Common myeloid progenitor, CD34-positive (primary cell): Measurements from ENCODE around the gene KLHL13.

Source experiments
- CTCF ChIA-PET: fragments of 350-600 bp; sonication (Branson Sonifier 250); formaldehyde crosslinking; loops from one replicate; lab custom pipeline; 2021; ENCODE audit warnings: antibody characterized with exemption; lab: Charles Lee
- POLR2A ChIA-PET: fragments of 350-600 bp; sonication (Branson Sonifier 250); formaldehyde crosslinking; loops from one replicate; lab custom pipeline; 2021; ENCODE audit warnings: antibody characterized with exemption; lab: Charles Lee
- DNase-seq, 3 donors: peaks; one replicate each; pipeline versions ENCODE4 v3.0.0 to v3.0.0-alpha.2; 2013
- H3K27ac ChIP-seq, 2 experiments: 1 replicate in 1 of 2; 2 replicates in 1 of 2; pipeline ENCODE4 v1.7.0; 2013; ENCODE audit warnings: inconsistent platforms in 2 of 2, low read length in 2 of 2, mild to moderate bottlenecking in 2 of 2, low read depth in 1 of 2, moderate library complexity in 1 of 2; ENCODE audit not compliant: severe bottlenecking in 2 of 2, insufficient read depth in 1 of 2, poor library complexity in 1 of 2
- H3K27me3 ChIP-seq, 5 experiments: replicated peaks in 2 of 5; 1 replicate in 3 of 5; 2 replicates in 2 of 5; pipeline versions ENCODE4 v1.6.1 to v1.7.0; 2013; ENCODE audit warnings: low read length in 4 of 5, mild to moderate bottlenecking in 2 of 5, moderate library complexity in 2 of 5, inconsistent platforms in 1 of 5; ENCODE audit not compliant: insufficient read depth in 5 of 5, control insufficient read depth in 4 of 5
- H3K36me3 ChIP-seq, 4 experiments: 1 replicate in 2 of 4; 2 replicates in 2 of 4; pipeline versions ENCODE4 v1.6.1 to v1.7.0; 2013; ENCODE audit warnings: low read length in 3 of 4, control low read depth in 1 of 4, mild to moderate bottlenecking in 1 of 4; ENCODE audit not compliant: control insufficient read depth in 4 of 4, insufficient read depth in 4 of 4
- H3K4me1 ChIP-seq, 4 experiments: 1 replicate in 3 of 4; 2 replicates in 1 of 4; pipeline versions ENCODE4 v1.6.1 to v1.7.1; 2013; ENCODE audit warnings: low read length in 3 of 4, mild to moderate bottlenecking in 3 of 4, control low read depth in 1 of 4, inconsistent platforms in 1 of 4, moderate library complexity in 1 of 4; ENCODE audit not compliant: control insufficient read depth in 4 of 4, insufficient read depth in 4 of 4; ENCODE audit errors: control extremely low read depth in 1 of 4
- H3K4me3 ChIP-seq, 7 experiments: 1 replicate in 4 of 7; 2 replicates in 3 of 7; pipeline versions ENCODE4 v1.5.1 to v1.7.0; 2013; ENCODE audit warnings: mild to moderate bottlenecking in 7 of 7, low read length in 6 of 7, moderate library complexity in 6 of 7, inconsistent platforms in 2 of 7, low read depth in 2 of 7, control low read depth in 1 of 7; ENCODE audit not compliant: insufficient read depth in 4 of 7, control insufficient read depth in 1 of 7; ENCODE audit errors: extremely low read depth in 1 of 7
- H3K9me3 ChIP-seq, 5 experiments: 1 replicate in 4 of 5; 2 replicates in 1 of 5; pipeline versions ENCODE4 v1.6.1 to v1.7.1; 2013; ENCODE audit warnings: low read length in 4 of 5, mild to moderate bottlenecking in 2 of 5, inconsistent platforms in 1 of 5, low read depth in 1 of 5, moderate library complexity in 1 of 5; ENCODE audit not compliant: control insufficient read depth in 4 of 5, insufficient read depth in 2 of 5; ENCODE audit errors: control extremely low read depth in 1 of 5
- WGBS: methylation state at CpG from one replicate; pipeline ENCODE4 v1.1.5; 2013; ENCODE audit not compliant: insufficient coverage; 5-methylcytosine and 5-hydroxymethylcytosine counted together

KLHL13 gene

DNA sequence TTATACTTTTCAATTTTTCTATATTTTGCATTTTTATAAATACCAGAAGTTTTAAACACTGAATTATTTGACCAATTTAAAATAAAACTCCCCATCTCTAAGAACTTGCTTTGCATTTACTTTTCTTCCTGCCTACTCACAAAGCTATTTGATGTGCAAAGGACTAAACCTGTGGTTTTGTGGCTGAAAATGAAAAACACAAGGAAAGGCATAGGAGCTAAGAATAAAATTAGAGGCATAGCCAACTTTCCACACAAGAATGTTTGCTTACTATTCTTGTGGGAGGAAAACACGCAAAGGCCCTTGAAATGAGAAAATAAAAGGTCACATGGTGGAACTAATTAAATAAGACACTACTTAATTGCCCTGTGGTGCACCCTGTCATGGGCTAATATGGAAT is 221.2 kb downstream of the KLHL13 start:
- H3K27me3 ChIP-seq = no peaks in the 10 kb centered on the region
- H3K27ac ChIP-seq = no peak overlapping the region
- H3K4me1 ChIP-seq = peaks cover 0 to 3% (median 0%) of the 10 kb centered on the region in 4 experiments
- ChIA-PET POLR2A (no interaction called here), CTCF (no interaction called here)
- H3K36me3 ChIP-seq = no peaks in the 10 kb centered on the region
- H3K4me3 ChIP-seq = no peak overlapping the region
- H3K9me3 ChIP-seq = no peaks in the 10 kb centered on the region
- no peak for DNase-seq
- WGBS = no CpG with 5 or more reads among the region's 1 CpG

DNA sequence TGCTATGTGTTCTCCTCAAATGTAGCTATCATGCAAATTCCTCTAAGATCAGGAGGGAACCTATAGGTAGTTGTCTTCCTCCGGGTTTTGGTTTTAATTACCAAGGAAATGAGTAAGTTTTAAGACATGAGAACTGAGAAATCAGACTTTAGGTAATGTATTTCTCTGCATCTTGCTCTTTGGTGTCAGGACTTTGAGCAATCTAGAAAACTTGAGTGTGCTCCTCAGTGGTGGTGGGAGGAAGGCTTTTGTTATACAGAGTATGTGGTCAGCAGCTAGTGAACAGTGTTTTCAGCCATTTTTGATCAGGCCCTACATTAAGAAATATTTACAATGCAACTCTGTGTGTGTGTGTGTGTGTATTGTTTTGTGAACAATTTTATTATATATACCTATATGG is 224.1 kb downstream of the KLHL13 start:
- Histone ChIP-seq H3K4me1 (no peaks in the 10 kb centered on the region), H3K27ac (no peak overlapping the region), H3K9me3 (no peaks in the 10 kb centered on the region), H3K36me3 (no peaks in the 10 kb centered on the region), H3K27me3 (no peaks in the 10 kb centered on the region), H3K4me3 (no peak overlapping the region)
- POLR2A ChIA-PET = no interaction called here
- CTCF ChIA-PET = no interaction called here
- WGBS = no CpG with 5 or more reads among the region's 1 CpG
- DNase-seq = no peak

DNA sequence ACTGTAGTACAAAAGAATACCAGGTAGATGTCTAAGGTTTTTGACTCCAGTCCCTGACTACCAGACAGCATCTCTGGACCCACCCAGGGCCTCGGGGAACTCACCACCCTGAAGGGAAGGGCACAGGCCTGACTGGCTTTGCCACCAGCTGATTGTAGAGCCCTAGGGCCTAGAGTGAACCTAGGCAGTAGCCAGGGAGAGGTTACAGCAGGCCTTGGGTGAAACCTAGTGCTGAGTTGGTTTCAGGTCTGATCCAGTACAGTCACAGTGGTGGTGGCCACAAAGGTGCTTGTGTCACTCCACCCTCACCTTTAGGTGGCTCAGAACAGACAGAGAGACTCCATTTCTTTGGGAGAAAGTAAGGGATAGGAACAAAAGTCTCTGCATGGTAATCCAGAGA is 244.8 kb downstream of the KLHL13 start:
- Histone ChIP-seq H3K9me3 (no peaks in the 10 kb centered on the region), H3K27ac (no peak overlapping the region), H3K27me3 (no peaks in the 10 kb centered on the region), H3K4me1 (no peaks in the 10 kb centered on the region), H3K36me3 (no peaks in the 10 kb centered on the region), H3K4me3 (no peak overlapping the region)
- DNase-seq = no peak
- ChIA-PET POLR2A (no interaction called here), CTCF (no interaction called here)
- 75% methylated on average over 1 of the region's 1 CpG for WGBS

- H3K27ac ChIP-seq = no peak overlapping the region
- ChIA-PET CTCF (no interaction called here), POLR2A (no interaction called here)
- H3K9me3 ChIP-seq = no peaks in the 10 kb centered on the region
- H3K27me3 ChIP-seq = no peaks in the 10 kb centered on the region
- no peaks in the 10 kb centered on the region for H3K36me3 ChIP-seq
- no CpG with 5 or more reads among the region's 1 CpG for WGBS
- H3K4me1 ChIP-seq = no peaks in the 10 kb centered on the region
- DNase-seq = no peak
- no peak overlapping the region for H3K4me3 ChIP-seq
Measured at GRCh38 chrX:117860517-117860916, 256.1 kb downstream of the KLHL13 start.

GRCh38 chrX:117854806-117855205 is 261.8 kb downstream of the KLHL13 start:
- WGBS = no CpG with 5 or more reads among the region's 2 CpGs
- DNase-seq = no peak
- Histone ChIP-seq H3K36me3 (no peaks in the 10 kb centered on the region), H3K27me3 (no peaks in the 10 kb centered on the region), H3K4me1 (no peaks in the 10 kb centered on the region), H3K4me3 (no peak overlapping the region), H3K27ac (no peak overlapping the region), H3K9me3 (no peaks in the 10 kb centered on the region)
- ChIA-PET POLR2A (no interaction called here), CTCF (no interaction called here)

- Histone ChIP-seq H3K9me3 (no peaks in the 10 kb centered on the region), H3K36me3 (no peaks in the 10 kb centered on the region), H3K4me1 (no peaks in the 10 kb centered on the region), H3K4me3 (no peak overlapping the region), H3K27ac (no peak overlapping the region), H3K27me3 (no peaks in the 10 kb centered on the region)
- WGBS = 86% methylated on average over 2 of the region's 2 CpGs
- POLR2A ChIA-PET = no interaction called here
- no peak for DNase-seq
- CTCF ChIA-PET = no interaction called here
Measured at GRCh38 chrX:117851025-117851424, 265.6 kb downstream of the KLHL13 start.
